ENCODE measurements around the gene MBNL1. TPM values are rescaled to one million over a fixed set of nuclear protein-coding genes. Genes with fewer than 3 reads are reported as not detected.
A peak's percentile ranks its signal among the peaks of the same experiment; 100 is the strongest.

The MBNL1 gene
- total RNA-seq, 1 experiment from 2014 or later = 68.6 TPM

- DNase-seq = no peak
- Mint-ChIP-seq H3K9me3 (ENCODE audit: unreplicated experiment) (no peaks in the 10 kb centered on the region), H3K36me3 (ENCODE audit: insufficient read depth, unreplicated experiment) (peaks cover 13% of the 10 kb centered on the region), H3K27ac (ENCODE audit: unreplicated experiment) (no peak overlapping the region), H3K27me3 (ENCODE audit: insufficient read depth, unreplicated experiment) (no peaks in the 10 kb centered on the region), H3K4me3 (ENCODE audit: unreplicated experiment) (no peak overlapping the region), H3K4me1 (ENCODE audit: low read depth, unreplicated experiment) (no peaks in the 10 kb centered on the region)
- intact Hi-C loops (cut with micrococcal nuclease; ENCODE audit: unreplicated experiment) = loop anchor here (1.0 to 2.0 kb wide), 6 partner anchors 177 to 525 kb away; no protein-coding TSS in a partner anchor
- no peak for TF ChIP-seq CTCF (IDR thresholded peaks at IDR 0.05; ENCODE audit: insufficient read depth in 1 of 2, low read depth in 1 of 2, low read length in 1 of 2, severe bottlenecking in 1 of 2, unreplicated experiment in 1 of 2)
- no peaks in the 10 kb centered on the region for H3K4me1 ChIP-seq
- CTCF ChIA-PET = interaction anchor here (1.0 to 1.4 kb wide), 3 partner anchors 23 to 371 kb away, joined by 4 to 16 read pairs (median 9); no protein-coding TSS in a partner anchor
- no TSS peak for BruUV-seq (replicated peaks)
- H3K9me3 ChIP-seq = no peaks in the 10 kb centered on the region
- H3K36me3 ChIP-seq (ENCODE audit: control insufficient read depth, insufficient read depth, low read length) = no peaks in the 10 kb centered on the region
- H3K4me3 ChIP-seq (ENCODE audit: low read depth, low read length) = no peak overlapping the region
- H3K27me3 ChIP-seq (replicated peaks; ENCODE audit: control insufficient read depth, insufficient read depth, low read length) = no peaks in the 10 kb centered on the region
- POLR2A ChIA-PET = no interaction called here
These were observed 174.7 kb downstream of the MBNL1 start for GRCh38 chr3:152443212-152444023.

GRCh38 chr3:152444029-152444641 is 175.4 kb downstream of the MBNL1 start:
- ChIA-PET CTCF (interaction anchor here (1.0 to 1.4 kb wide), 3 partner anchors 23 to 372 kb away, joined by 4 to 16 read pairs (median 9); no protein-coding TSS in a partner anchor), POLR2A (no interaction called here)
- Histone ChIP-seq H3K27me3 (replicated peaks; ENCODE audit: control insufficient read depth, insufficient read depth, low read length) (no peaks in the 10 kb centered on the region), H3K9me3 (no peaks in the 10 kb centered on the region), H3K4me1 (no peaks in the 10 kb centered on the region), H3K36me3 (ENCODE audit: control insufficient read depth, insufficient read depth, low read length) (no peaks in the 10 kb centered on the region; the same call in 1 of the 2 replicates), H3K4me3 (ENCODE audit: low read depth, low read length) (no peak overlapping the region)
- peaks cover 13% of the 10 kb centered on the region for H3K36me3 Mint-ChIP-seq (ENCODE audit: insufficient read depth, unreplicated experiment)
- intact Hi-C loops (cut with micrococcal nuclease; ENCODE audit: unreplicated experiment) = loop anchor here (1.0 to 2.0 kb wide), 5 partner anchors 177 to 526 kb away; no protein-coding TSS in a partner anchor
- H3K9me3 Mint-ChIP-seq (ENCODE audit: unreplicated experiment) = no peaks in the 10 kb centered on the region
- BruUV-seq (replicated peaks) = no TSS peak
- peak; percentile 60 to 63 for TF ChIP-seq CTCF (IDR thresholded peaks at IDR 0.05; ENCODE audit: insufficient read depth in 1 of 2, low read depth in 1 of 2, low read length in 1 of 2, severe bottlenecking in 1 of 2, unreplicated experiment in 1 of 2)
- H3K27ac Mint-ChIP-seq (ENCODE audit: unreplicated experiment) = no peak overlapping the region
- no peak overlapping the region for H3K4me3 Mint-ChIP-seq (ENCODE audit: unreplicated experiment)
- H3K27me3 Mint-ChIP-seq (ENCODE audit: insufficient read depth, unreplicated experiment) = no peaks in the 10 kb centered on the region
- DNase-seq = peak in 1 of 2 experiments; percentile 12
- H3K4me1 Mint-ChIP-seq (ENCODE audit: low read depth, unreplicated experiment) = no peaks in the 10 kb centered on the region

- H3K27ac Mint-ChIP-seq (ENCODE audit: unreplicated experiment) = no peak overlapping the region
These were observed 176.5 kb downstream of the MBNL1 start for GRCh38 chr3:152445212-152445611.

More at GRCh38 chr3:152445212-152445611, 176.5 kb downstream of the MBNL1 start:
- ChIA-PET CTCF (no interaction called here), POLR2A (no interaction called here)
- Histone ChIP-seq H3K36me3 (ENCODE audit: control insufficient read depth, insufficient read depth, low read length) (no peaks in the 10 kb centered on the region; the same call in 1 of the 2 replicates), H3K9me3 (no peaks in the 10 kb centered on the region), H3K27me3 (replicated peaks; ENCODE audit: control insufficient read depth, insufficient read depth, low read length) (no peaks in the 10 kb centered on the region), H3K4me1 (no peaks in the 10 kb centered on the region), H3K4me3 (ENCODE audit: low read depth, low read length) (no peak overlapping the region)
- peaks cover 13% of the 10 kb centered on the region for H3K36me3 Mint-ChIP-seq (ENCODE audit: insufficient read depth, unreplicated experiment)
- no peaks in the 10 kb centered on the region for H3K4me1 Mint-ChIP-seq (ENCODE audit: low read depth, unreplicated experiment)
- BruUV-seq (replicated peaks) = no TSS peak
- DNase-seq = no peak
- intact Hi-C loops (cut with micrococcal nuclease; ENCODE audit: unreplicated experiment) = loop anchor here (2.0 kb wide), 1 partner anchor 178 kb away; no protein-coding TSS in a partner anchor
- H3K9me3 Mint-ChIP-seq (ENCODE audit: unreplicated experiment) = no peaks in the 10 kb centered on the region
- H3K27me3 Mint-ChIP-seq (ENCODE audit: insufficient read depth, unreplicated experiment) = no peaks in the 10 kb centered on the region
- TF ChIP-seq CTCF (IDR thresholded peaks at IDR 0.05; ENCODE audit: insufficient read depth in 1 of 2, low read depth in 1 of 2, low read length in 1 of 2, severe bottlenecking in 1 of 2, unreplicated experiment in 1 of 2) = no peak
- no peak overlapping the region for H3K4me3 Mint-ChIP-seq (ENCODE audit: unreplicated experiment)

Measured in Caco-2 (cell line).